Fibroblast of pulmonary artery (primary cell): ENCODE data around the gene WFS1.

Experiments used
- DNase-seq: peaks from one replicate; pipeline ENCODE4 v3.0.0-alpha.2; 2010; ENCODE audit warnings: low read depth
- H3K4me3 ChIP-seq: replicated peaks from 2 replicates; pipeline ENCODE4 v1.5.1; 2011; ENCODE audit warnings: low read depth, mild to moderate bottlenecking, control low read depth, low read length, moderate library complexity
- CTCF ChIP-seq: IDR thresholded peaks from 2 replicates; pipeline ENCODE4 v1.5.1; 2011; ENCODE audit warnings: mild to moderate bottlenecking, control low read depth, low read length, inconsistent platforms; ENCODE audit errors: missing control alignments

WFS1 gene

DNA sequence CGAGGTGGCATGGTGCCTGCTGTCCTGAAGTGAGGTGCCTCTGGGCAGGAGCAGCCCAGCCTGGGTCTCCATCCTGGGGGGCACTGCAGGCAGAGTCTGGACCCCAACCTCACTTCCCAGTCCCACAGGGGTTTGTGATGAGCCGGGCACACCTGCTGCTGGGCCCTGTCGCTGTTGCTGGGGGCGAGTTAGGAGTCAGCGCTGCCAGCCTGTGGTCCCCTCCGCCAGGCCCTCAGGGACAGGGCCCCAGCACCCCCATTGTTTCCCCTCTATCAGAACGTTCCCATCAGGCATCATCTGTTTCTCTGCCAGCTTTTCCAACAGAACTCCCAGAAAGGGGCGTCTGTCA, 23.4 kb downstream of the WFS1 start:
- TF ChIP-seq CTCF, result no peak

GRCh38 chr4:6293661-6294060, 24.0 kb downstream of the WFS1 start:
- no peak overlapping the region for H3K4me3 ChIP-seq
- no peak for DNase-seq
- TF ChIP-seq CTCF, result no peak

More for the DNA sequence above, 23.4 kb downstream of the WFS1 start:
- no peak for DNase-seq
- H3K4me3 ChIP-seq, result no peak overlapping the region

- no peak overlapping the region for H3K4me3 ChIP-seq
- DNase-seq, result no peak
- no peak for TF ChIP-seq CTCF
These were observed 25.2 kb downstream of the WFS1 start for GRCh38 chr4:6294705-6295421.

GRCh38 chr4:6295495-6295894, 25.8 kb downstream of the WFS1 start:
- no peak for DNase-seq
- H3K4me3 ChIP-seq, result no peak overlapping the region
- no peak for TF ChIP-seq CTCF

GRCh38 chr4:6296026-6296425, 26.4 kb downstream of the WFS1 start:
- DNase-seq, result no peak
- no peak overlapping the region for H3K4me3 ChIP-seq
- no peak for TF ChIP-seq CTCF

DNA sequence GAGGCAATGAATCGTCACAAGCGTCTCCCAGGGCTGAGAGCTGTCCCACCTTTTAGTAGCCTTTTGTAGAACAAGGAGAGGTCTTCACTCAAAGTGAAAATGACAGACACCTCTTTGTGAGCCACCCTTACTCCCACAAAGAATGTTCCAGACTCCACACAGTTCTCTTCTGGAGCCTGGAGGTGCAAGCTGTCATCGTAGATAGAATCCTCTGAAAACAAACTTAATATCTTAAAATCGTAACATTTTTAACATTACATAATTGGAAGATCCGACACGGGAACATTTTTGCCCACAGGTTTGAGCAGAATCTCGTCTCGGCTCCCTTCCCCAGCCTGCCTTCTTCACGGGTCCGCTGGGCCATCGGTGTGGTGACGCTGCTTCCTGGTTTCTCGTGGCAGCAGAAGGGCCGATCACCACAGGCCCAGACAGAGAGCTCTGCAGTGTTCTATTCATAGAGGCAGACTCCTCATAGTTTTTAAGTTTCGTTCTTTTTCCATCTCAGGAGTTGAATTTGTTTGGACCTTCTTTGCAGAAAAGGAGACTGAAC, 27.7 kb downstream of the WFS1 start:
- no peak for TF ChIP-seq CTCF
- no peak overlapping the region for H3K4me3 ChIP-seq
- DNase-seq, result no peak

DNA sequence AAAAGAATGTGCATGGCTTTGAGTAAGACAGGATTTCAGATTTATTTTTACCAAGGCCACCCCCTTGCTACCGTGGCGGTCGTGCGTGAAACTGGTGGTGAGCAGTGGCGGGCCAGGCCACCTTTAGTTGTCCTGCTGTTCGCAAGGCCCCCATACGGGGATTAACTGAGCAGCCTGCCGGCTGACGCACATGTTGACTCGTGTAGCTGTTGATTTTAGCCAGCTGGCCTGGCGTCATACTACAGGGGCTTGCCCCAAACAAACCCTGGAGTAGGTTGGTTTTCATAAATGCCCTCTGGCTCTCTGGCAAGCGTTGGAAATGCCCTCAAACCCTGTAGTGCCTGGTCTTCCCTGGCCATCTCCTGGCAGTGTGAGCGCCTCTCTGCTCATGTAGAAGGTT, 28.4 kb downstream of the WFS1 start:
- no peak overlapping the region for H3K4me3 ChIP-seq
- TF ChIP-seq CTCF, result no peak
- no peak for DNase-seq
